SU-DHL-6 (cell line): Measurements from ENCODE around the gene DOLK.

Source experiments
- H2AFZ ChIP-seq: fragments of 200-600 bp; sonication (generic); 2 replicates; pipeline ENCODE4 v1.6.1; 2014; ENCODE audit warnings: low read depth, mild to moderate bottlenecking, moderate library complexity, mixed read lengths, antibody characterized with exemption, low read length; ENCODE audit not compliant: severe bottlenecking
- H3F3A ChIP-seq: fragments of 200-600 bp; shearing (Covaris generic); 2 replicates; pipeline ENCODE4 v1.6.0; 2016; ENCODE audit warnings: antibody characterized with exemption, mild to moderate bottlenecking; ENCODE audit not compliant: insufficient read depth
- H3K27ac ChIP-seq: fragments of 200-600 bp; sonication (generic); 2 replicates; pipeline ENCODE4 v1.5.1; 2016; ENCODE audit warnings: low read depth, mild to moderate bottlenecking, low read length, moderate library complexity, mixed read lengths
- H3K27me3 ChIP-seq: fragments of 200-600 bp; sonication (generic), shearing (Covaris generic); 2 replicates; pipeline ENCODE4 v1.6.0; 2014; ENCODE audit warnings: mild to moderate bottlenecking, low read length
- H3K36me3 ChIP-seq: fragments of 200-600 bp; sonication (generic); 2 replicates; pipeline ENCODE4 v1.6.1; 2014; ENCODE audit warnings: mild to moderate bottlenecking, low read length, mixed read lengths
- H3K4me2 ChIP-seq: fragments of 300-600, 200-600 bp; shearing (Covaris generic), sonication (generic); 2 replicates; pipeline ENCODE4 v1.6.0; 2014; ENCODE audit warnings: low read length, low read depth, mild to moderate bottlenecking; ENCODE audit not compliant: poor library complexity, severe bottlenecking
- H3K4me3 ChIP-seq: fragments of 200-600 bp; sonication (generic); 2 replicates; pipeline ENCODE4 v1.5.1; 2014; ENCODE audit warnings: antibody characterized with exemption, low read length, mild to moderate bottlenecking, mixed read lengths; ENCODE audit not compliant: insufficient read depth, poor library complexity, severe bottlenecking
- H3K79me2 ChIP-seq: fragments of 200-600 bp; sonication (generic); 2 replicates; pipeline ENCODE4 v1.6.1; 2014; ENCODE audit warnings: mild to moderate bottlenecking, low read length, moderate library complexity; ENCODE audit not compliant: insufficient read depth
- H3K9ac ChIP-seq: fragments of 200-600 bp; sonication (generic); 2 replicates; pipeline ENCODE4 v1.7.0; 2014; ENCODE audit warnings: mild to moderate bottlenecking, low read length
- H3K9me2 ChIP-seq: fragments of 200-600 bp; sonication (generic); replicated peaks from 2 replicates; pipeline ENCODE4 v1.6.1; 2014; ENCODE audit warnings: low read length; ENCODE audit not compliant: insufficient read depth
- H3K9me3 ChIP-seq: fragments of 200-600 bp; sonication (generic); 2 replicates; pipeline ENCODE4 v1.6.1; 2014; ENCODE audit warnings: low read length, mixed read lengths; ENCODE audit not compliant: insufficient read depth
- H4K20me1 ChIP-seq: fragments of 200-600 bp; sonication (generic); 2 replicates; pipeline ENCODE4 v1.6.1; 2014; ENCODE audit warnings: low read depth, mild to moderate bottlenecking, antibody characterized with exemption, low read length, moderate library complexity, mixed read lengths
- CTCF ChIP-seq: fragments of 200-600 bp; sonication (generic); IDR thresholded peaks from one replicate; pipeline ENCODE4 v1.5.1; 2017; ENCODE audit warnings: antibody characterized with exemption, mild to moderate bottlenecking, low read length, moderate library complexity; ENCODE audit not compliant: insufficient read depth, poor library complexity, severe bottlenecking
- EZH2phosphoT487 ChIP-seq: fragments of 200-600 bp; sonication (generic), shearing (Covaris generic); conservative IDR thresholded peaks from 2 replicates; pipeline ENCODE4 v1.6.1; 2018; ENCODE audit warnings: mild to moderate bottlenecking, antibody characterized with exemption, low read length, moderate library complexity, mixed read lengths

The DOLK gene

GRCh38 chr9:128916204-128916603, 31.2 kb downstream of the DOLK start:
- no peaks in the 10 kb centered on the region for H3K27me3 ChIP-seq
- no peaks in the 10 kb centered on the region for H3K36me3 ChIP-seq
- H4K20me1 ChIP-seq = no peaks in the 10 kb centered on the region
- no peaks in the 10 kb centered on the region for H3K9me3 ChIP-seq
- no peak overlapping the region for H3K27ac ChIP-seq
- peaks cover 20% of the 10 kb centered on the region for H3F3A ChIP-seq
- no peaks in the 10 kb centered on the region for H3K9me2 ChIP-seq
- no peak overlapping the region for H3K4me3 ChIP-seq
- H3K4me2 ChIP-seq = no peak overlapping the region
- peaks cover 18% of the 10 kb centered on the region for H3K79me2 ChIP-seq
- no peak overlapping the region for H2AFZ ChIP-seq
- TF ChIP-seq CTCF (no peak), EZH2phosphoT487 (no peak)
- no peak overlapping the region for H3K9ac ChIP-seq

DNA sequence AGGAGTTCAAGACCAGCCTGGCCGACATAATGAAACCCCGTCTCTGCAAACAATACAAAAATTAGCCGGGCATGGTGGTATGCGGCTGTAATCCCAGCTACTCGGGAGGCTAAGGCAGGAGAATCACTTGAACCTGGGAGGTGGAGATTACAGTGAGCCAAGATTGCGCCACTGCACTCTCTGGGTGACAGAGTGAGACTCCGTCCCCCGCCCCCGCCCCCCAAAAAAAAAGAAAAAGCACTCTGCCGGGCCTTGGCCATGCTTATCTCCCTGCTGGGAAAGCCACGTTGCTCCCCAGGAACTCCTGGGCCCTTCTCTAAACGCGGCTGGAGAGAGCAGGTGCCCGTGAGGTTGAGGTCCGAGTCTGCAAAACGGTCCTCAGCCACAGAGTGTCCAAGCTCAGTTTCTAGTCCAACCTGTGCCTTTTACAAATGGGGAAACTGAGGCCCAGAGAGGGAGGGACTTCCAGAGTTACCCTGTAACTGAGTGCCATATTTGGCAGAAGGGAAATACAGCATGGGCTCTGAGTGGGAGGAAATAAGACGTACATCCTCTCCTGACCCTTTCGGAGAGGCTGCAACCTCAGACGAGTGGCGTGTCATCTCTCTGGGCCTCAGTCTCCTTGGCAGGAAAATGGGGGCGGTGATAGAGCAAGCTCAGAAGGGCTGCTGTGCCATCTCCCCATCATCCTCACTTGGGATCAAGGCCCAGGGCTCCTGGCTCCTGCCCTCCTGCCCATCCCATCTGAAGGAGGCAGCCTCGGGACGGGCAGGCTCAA, 33.2 kb downstream of the DOLK start:
- no peak overlapping the region for H2AFZ ChIP-seq
- H3K36me3 ChIP-seq = no peaks in the 10 kb centered on the region
- H3K27ac ChIP-seq = no peak overlapping the region
- H3F3A ChIP-seq = peaks cover 9% of the 10 kb centered on the region
- no peak overlapping the region for H3K9ac ChIP-seq
- TF ChIP-seq CTCF (no peak), EZH2phosphoT487 (no peak)
- no peak overlapping the region for H3K4me3 ChIP-seq
- H3K9me2 ChIP-seq = no peaks in the 10 kb centered on the region
- no peaks in the 10 kb centered on the region for H3K9me3 ChIP-seq
- H3K27me3 ChIP-seq = no peaks in the 10 kb centered on the region
- no peaks in the 10 kb centered on the region for H4K20me1 ChIP-seq
- peaks cover 22% of the 10 kb centered on the region for H3K79me2 ChIP-seq
- no peak overlapping the region for H3K4me2 ChIP-seq

DNA sequence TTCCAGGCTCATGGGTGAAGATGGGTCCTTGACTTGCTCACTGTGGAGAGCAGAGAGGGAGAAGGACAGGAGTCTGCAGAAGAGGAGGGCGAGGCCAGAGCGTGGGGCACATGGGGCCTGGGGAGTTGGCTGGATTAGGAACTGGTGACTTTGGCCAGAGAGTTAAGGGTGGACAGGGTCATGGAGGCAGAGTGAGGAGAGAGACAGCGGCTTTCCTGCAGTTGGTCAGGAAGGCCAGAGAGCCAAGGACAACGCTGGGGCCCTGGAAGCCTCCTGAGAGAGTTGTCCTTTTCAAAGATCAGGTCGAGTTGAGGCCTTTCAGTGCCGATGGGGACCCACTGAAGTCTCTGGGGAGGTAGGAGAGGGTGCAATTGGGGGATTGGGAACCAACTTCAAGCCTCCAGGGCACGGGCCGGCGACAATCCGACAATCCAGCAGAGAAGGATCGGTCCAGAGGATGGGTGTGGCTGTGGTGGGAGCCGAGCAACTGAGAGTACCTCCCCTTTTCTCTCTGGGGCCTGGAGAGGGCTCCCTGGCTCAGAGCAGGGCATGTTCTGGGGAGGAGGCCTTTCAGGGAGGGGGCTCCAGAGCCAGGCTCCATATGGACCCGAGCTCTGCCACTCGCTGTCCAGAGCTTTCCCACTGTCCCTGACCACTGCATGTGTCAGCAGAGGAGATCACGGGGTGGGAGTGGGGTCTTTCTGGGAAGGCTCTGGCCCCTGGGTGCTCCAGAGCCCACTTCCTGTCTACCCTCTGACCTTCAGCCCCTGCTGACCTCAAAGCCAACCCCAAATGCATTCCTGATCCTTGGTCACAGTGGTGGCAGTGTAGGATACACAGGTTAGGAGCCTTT, 34.1 kb downstream of the DOLK start:
- Histone ChIP-seq H3K4me2 (no peak overlapping the region), H3K9ac (no peak overlapping the region), H3K27me3 (no peaks in the 10 kb centered on the region), H4K20me1 (no peaks in the 10 kb centered on the region), H3F3A (0 out of 2 replicates have a peak, but pooled peaks cover 6% of the 10 kb centered on the region), H3K4me3 (no peak overlapping the region), H3K27ac (no peak overlapping the region), H3K9me3 (no peaks in the 10 kb centered on the region), H3K9me2 (no peaks in the 10 kb centered on the region), H2AFZ (no peak overlapping the region), H3K36me3 (no peaks in the 10 kb centered on the region), H3K79me2 (peaks cover 22% of the 10 kb centered on the region)
- TF ChIP-seq EZH2phosphoT487 (no peak), CTCF (no peak)
